Karpas-422 (cell line): ENCODE measurements around the gene FALEC. TPM values are rescaled to one million over a fixed set of nuclear protein-coding genes. Genes with fewer than 3 reads are reported as not detected.

ENCODE experiments used
- DNase-seq: peaks from one replicate; pipeline ENCODE4 v3.0.0-alpha.2; 2015
- H2AFZ ChIP-seq: fragments of 200-600 bp; sonication (generic); 2 replicates; pipeline ENCODE4 v1.6.1; 2014; ENCODE audit warnings: antibody characterized with exemption, low read length, mixed read lengths
- H3K27ac ChIP-seq: fragments of 200-600 bp; sonication (generic); 2 replicates; pipeline ENCODE4 v1.5.1; 2014; ENCODE audit warnings: mild to moderate bottlenecking, low read length, moderate library complexity
- H3K27me3 ChIP-seq: fragments of 200-600 bp; sonication (generic); 2 replicates; pipeline ENCODE4 v1.6.1; 2014; ENCODE audit warnings: low read length, mixed read lengths
- H3K36me3 ChIP-seq: fragments of 200-600 bp; sonication (generic); 2 replicates; pipeline ENCODE4 v1.6.1; 2014; ENCODE audit warnings: low read length, mixed read lengths; ENCODE audit not compliant: insufficient read depth
- H3K4me1 ChIP-seq: fragments of 200-600 bp; sonication (generic); 2 replicates; pipeline ENCODE4 v1.6.1; 2014; ENCODE audit warnings: mild to moderate bottlenecking, low read length, mixed read lengths
- H3K4me2 ChIP-seq: fragments of 200-600 bp; sonication (generic); 2 replicates; pipeline ENCODE4 v1.6.1; 2014; ENCODE audit warnings: low read length, low read depth, mild to moderate bottlenecking; ENCODE audit not compliant: poor library complexity, severe bottlenecking
- H3K4me3 ChIP-seq: fragments of 200-600 bp; sonication (generic); 2 replicates; pipeline ENCODE4 v1.5.1; 2014; ENCODE audit warnings: mild to moderate bottlenecking, antibody characterized with exemption, low read length, mixed read lengths
- H3K79me2 ChIP-seq: fragments of 200-600 bp; sonication (generic); 2 replicates; pipeline ENCODE4 v1.6.1; 2014; ENCODE audit warnings: mild to moderate bottlenecking, low read length, mixed read lengths
- H3K9ac ChIP-seq: fragments of 200-600 bp; sonication (generic); 2 replicates; pipeline ENCODE4 v1.6.0; 2014; ENCODE audit warnings: low read length
- H3K9me2 ChIP-seq: fragments of 200-600 bp; sonication (generic), shearing (Covaris generic); replicated peaks from 2 replicates; pipeline ENCODE4 v1.6.0; 2014; ENCODE audit warnings: mild to moderate bottlenecking, low read length, moderate library complexity; ENCODE audit not compliant: insufficient read depth
- H3K9me3 ChIP-seq: fragments of 300-700, 200-600 bp; sonication (generic); 2 replicates; pipeline ENCODE4 v1.6.1; 2014; ENCODE audit warnings: low read length, mixed read lengths
- H4K20me1 ChIP-seq: fragments of 200-600 bp; sonication (generic); 2 replicates; pipeline ENCODE4 v1.6.1; 2014; ENCODE audit warnings: mild to moderate bottlenecking, antibody characterized with exemption, low read length, low read depth; ENCODE audit not compliant: insufficient read depth
- total RNA-seq: library from RNA; depleted of rRNA; stranded (reverse); fragments of >200 nt; shearing (Covaris generic); gene quantifications from 2 replicates; pipeline ENCODE4 v1.2.3, GENCODE V29; 2014; ENCODE audit warnings: low replicate concordance

The FALEC gene
- total RNA-seq, 1 experiment from 2014 or later: not detected

GRCh38 chr1:150574260-150575071, 58.9 kb downstream of the FALEC start:
- H3K9me3 ChIP-seq: no peaks in the 10 kb centered on the region
- H3K9ac ChIP-seq: peak overlapping the region; percentile 22; the same call in 1 of the 2 replicates
- H4K20me1 ChIP-seq: peaks cover 61% of the 10 kb centered on the region
- H3K4me1 ChIP-seq: peaks cover 73% of the 10 kb centered on the region
- peak overlapping the region; percentile 89 for H3K4me3 ChIP-seq
- H3K27me3 ChIP-seq: no peaks in the 10 kb centered on the region
- H2AFZ ChIP-seq: no peak overlapping the region
- H3K36me3 ChIP-seq: peaks cover 62% of the 10 kb centered on the region
- H3K4me2 ChIP-seq: peak overlapping the region; percentile 97
- H3K9me2 ChIP-seq: no peaks in the 10 kb centered on the region
- peak overlapping the region; percentile 93 for H3K27ac ChIP-seq
- no peak for DNase-seq
- H3K79me2 ChIP-seq: peaks cover 60% of the 10 kb centered on the region

GRCh38 chr1:150575072-150575489, 59.5 kb downstream of the FALEC start:
- Histone ChIP-seq H3K27me3 (no peaks in the 10 kb centered on the region), H3K36me3 (peaks cover 62% of the 10 kb centered on the region), H3K27ac (peak overlapping the region; percentile 93), H3K79me2 (peaks cover 64% of the 10 kb centered on the region), H3K4me1 (peaks cover 69% of the 10 kb centered on the region), H3K4me3 (peak overlapping the region; percentile 89), H4K20me1 (peaks cover 61% of the 10 kb centered on the region), H3K4me2 (peak overlapping the region; percentile 97), H3K9me2 (no peaks in the 10 kb centered on the region), H3K9ac (peak overlapping the region; percentile 97), H3K9me3 (no peaks in the 10 kb centered on the region), H2AFZ (no peak overlapping the region)
- DNase-seq: no peak

GRCh38 chr1:150575518-150576366, 60.2 kb downstream of the FALEC start:
- peak overlapping the region; percentile 89 for H3K4me3 ChIP-seq
- H3K4me1 ChIP-seq: peaks cover 68% of the 10 kb centered on the region
- peaks cover 61% of the 10 kb centered on the region for H4K20me1 ChIP-seq
- no peak for DNase-seq
- H3K27ac ChIP-seq: peak overlapping the region; percentile 93
- H3K79me2 ChIP-seq: peaks cover 70% of the 10 kb centered on the region
- H3K9me3 ChIP-seq: no peaks in the 10 kb centered on the region
- H3K9me2 ChIP-seq: no peaks in the 10 kb centered on the region
- H3K9ac ChIP-seq: peak overlapping the region; percentile 97
- peaks cover 62% of the 10 kb centered on the region for H3K36me3 ChIP-seq
- H2AFZ ChIP-seq: no peak overlapping the region
- H3K4me2 ChIP-seq: peak overlapping the region; percentile 97
- H3K27me3 ChIP-seq: no peaks in the 10 kb centered on the region

- Histone ChIP-seq H3K4me2 (peak overlapping the region; percentile 97), H3K27me3 (no peaks in the 10 kb centered on the region), H3K4me1 (peaks cover 67% of the 10 kb centered on the region), H3K9me2 (no peaks in the 10 kb centered on the region), H3K36me3 (peaks cover 62% of the 10 kb centered on the region), H4K20me1 (peaks cover 61% of the 10 kb centered on the region), H3K4me3 (peak overlapping the region; percentile 89), H3K9me3 (no peaks in the 10 kb centered on the region), H3K9ac (peak overlapping the region; percentile 97), H3K79me2 (peaks cover 74% of the 10 kb centered on the region), H2AFZ (no peak overlapping the region), H3K27ac (peak overlapping the region; percentile 93)
- DNase-seq: no peak
Measured at GRCh38 chr1:150576367-150576711, 60.8 kb downstream of the FALEC start.

GRCh38 chr1:150576794-150577556, 61.4 kb downstream of the FALEC start:
- Histone ChIP-seq H3K4me3 (peak overlapping the region; percentile 89), H3K9me2 (no peaks in the 10 kb centered on the region), H3K36me3 (peaks cover 62% of the 10 kb centered on the region), H3K4me1 (peaks cover 66% of the 10 kb centered on the region), H3K4me2 (peak overlapping the region; percentile 97), H3K9ac (peak overlapping the region; percentile 97), H3K9me3 (no peaks in the 10 kb centered on the region), H3K27ac (peak overlapping the region; percentile 93), H2AFZ (no peak overlapping the region), H3K27me3 (no peaks in the 10 kb centered on the region), H4K20me1 (peaks cover 61% of the 10 kb centered on the region), H3K79me2 (peaks cover 76% of the 10 kb centered on the region)
- DNase-seq: no peak

- DNase-seq: peak; percentile 76
- Histone ChIP-seq H3K36me3 (peaks cover 59% of the 10 kb centered on the region), H3K27me3 (no peaks in the 10 kb centered on the region), H3K9ac (peak overlapping the region; percentile 97), H3K4me1 (peaks cover 66% of the 10 kb centered on the region), H3K9me3 (no peaks in the 10 kb centered on the region), H3K4me3 (peak overlapping the region; percentile 89), H3K27ac (peak overlapping the region; percentile 93), H2AFZ (no peak overlapping the region), H3K9me2 (no peaks in the 10 kb centered on the region), H3K4me2 (peak overlapping the region; percentile 97), H3K79me2 (peaks cover 73% of the 10 kb centered on the region), H4K20me1 (peaks cover 61% of the 10 kb centered on the region)
Measured at GRCh38 chr1:150577557-150578271, 62.2 kb downstream of the FALEC start.

GRCh38 chr1:150578272-150579109, 62.9 kb downstream of the FALEC start:
- Histone ChIP-seq H4K20me1 (peaks cover 54% of the 10 kb centered on the region), H3K27ac (peak overlapping the region; percentile 93), H3K27me3 (no peaks in the 10 kb centered on the region), H3K9me2 (no peaks in the 10 kb centered on the region), H3K4me3 (peak overlapping the region; percentile 89), H2AFZ (no peak overlapping the region), H3K9ac (peak overlapping the region; percentile 97), H3K9me3 (no peaks in the 10 kb centered on the region), H3K4me1 (peaks cover 58% of the 10 kb centered on the region), H3K36me3 (peaks cover 51% of the 10 kb centered on the region), H3K4me2 (peak overlapping the region; percentile 97), H3K79me2 (peaks cover 68% of the 10 kb centered on the region)
- DNase-seq: peak; percentile 75
